Femur (tissue), 1 donor: ENCODE measurements around the gene NDUFV2.
"Not testable (repeated sequence)": the region's sequence is repeated elsewhere in the genome, so short reads cannot be mapped to it uniquely, and the experiment has no call there.

Experiments
- DNase-seq: peaks from one replicate; pipeline ENCODE4 v3.0.0-alpha.2; 2017

NDUFV2 gene

GRCh38 chr18:9102508-9103375 is at the start of gene NDUFV2:
Gene NDUFV2 (plus strand): TSS chr18:9102699. CDS start chr18:9102744, 45 bp downstream.
- peak; percentile 98 for DNase-seq

GRCh38 chr18:9053814-9054213 is 48.7 kb upstream of the NDUFV2 start:
- no peak for DNase-seq

- no peak for DNase-seq
These were observed 47.3 kb upstream of the NDUFV2 start for GRCh38 chr18:9055185-9055584.

DNA sequence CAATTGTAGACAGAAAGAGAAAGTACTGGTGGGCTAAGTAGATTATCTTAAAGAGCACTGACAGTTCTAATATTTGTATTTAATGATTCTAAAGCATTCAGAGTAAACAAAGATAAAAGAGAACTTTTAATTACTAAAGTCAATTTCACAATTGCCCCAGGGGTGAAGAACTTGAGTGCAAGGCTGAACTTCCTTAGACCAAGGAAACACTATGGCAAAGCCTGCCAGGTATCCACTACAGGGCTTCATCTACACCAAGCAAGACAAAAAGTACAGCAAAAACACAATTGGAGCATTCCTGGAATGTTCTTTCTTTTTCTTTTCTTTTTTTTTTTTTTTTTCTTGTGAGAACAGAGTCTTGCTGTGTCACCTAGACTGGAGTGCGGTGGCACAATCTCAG is 46.9 kb upstream of the NDUFV2 start:
- DNase-seq, result no peak

DNA sequence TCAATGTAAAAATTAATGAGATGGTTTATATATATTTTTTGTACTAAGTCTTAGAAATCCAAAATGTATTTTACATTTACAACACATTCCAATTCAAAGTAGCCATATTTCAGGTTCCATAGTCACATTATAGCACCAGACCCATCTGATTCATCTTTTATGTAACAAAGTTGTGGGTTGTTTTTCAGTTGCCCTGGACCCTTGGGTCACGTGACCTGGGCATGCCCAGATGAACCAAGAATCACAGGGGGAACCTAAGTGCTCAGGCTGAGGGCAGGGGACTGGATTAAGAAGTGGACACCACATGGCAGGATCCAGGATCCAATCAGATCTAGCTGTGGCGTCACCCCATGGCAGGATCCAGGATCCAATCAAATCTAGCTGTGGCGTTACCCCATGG is 44.9 kb upstream of the NDUFV2 start:
- DNase-seq, result no peak

DNA sequence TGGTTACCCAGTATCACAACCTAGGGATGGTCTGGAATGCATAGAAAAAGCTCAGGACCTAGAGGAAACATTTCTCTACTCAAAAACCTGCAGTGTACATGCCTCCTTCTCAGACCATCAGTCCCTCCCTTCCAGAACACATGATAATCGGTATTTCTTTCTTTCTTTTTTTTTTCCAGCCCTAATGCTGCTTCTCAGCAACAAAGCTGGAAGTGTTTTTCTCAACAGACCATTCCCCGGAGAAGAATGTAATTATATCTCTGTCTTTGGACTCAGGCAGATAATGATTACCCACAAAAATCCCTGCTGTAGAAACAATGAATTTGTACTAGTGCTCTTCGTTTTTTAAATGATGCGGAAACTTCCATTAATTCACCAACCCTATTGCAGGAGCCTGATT is 44.1 kb upstream of the NDUFV2 start:
- DNase-seq, result no peak

- no peak for DNase-seq
These were observed 40.1 kb upstream of the NDUFV2 start for GRCh38 chr18:9062418-9062751.

DNA sequence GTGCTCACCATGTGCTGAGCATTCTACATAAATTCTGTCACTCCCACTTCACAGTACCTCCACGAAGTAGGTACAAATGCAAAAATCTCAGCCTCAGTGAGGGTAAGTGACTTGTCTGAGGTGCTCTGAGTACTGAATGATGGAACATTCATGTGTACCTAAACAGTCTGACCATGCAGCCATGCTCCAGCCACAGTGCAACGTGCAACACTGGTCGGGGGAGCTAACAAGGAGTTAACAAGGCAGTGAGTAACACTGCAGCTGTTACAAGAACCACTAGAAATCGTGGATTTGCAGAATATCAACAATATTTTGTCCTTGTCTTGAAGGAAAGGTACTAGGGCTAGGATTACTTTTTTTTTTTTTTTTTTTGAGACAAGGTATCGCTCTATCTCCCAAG is 36.6 kb upstream of the NDUFV2 start:
- DNase-seq, result no peak

DNA sequence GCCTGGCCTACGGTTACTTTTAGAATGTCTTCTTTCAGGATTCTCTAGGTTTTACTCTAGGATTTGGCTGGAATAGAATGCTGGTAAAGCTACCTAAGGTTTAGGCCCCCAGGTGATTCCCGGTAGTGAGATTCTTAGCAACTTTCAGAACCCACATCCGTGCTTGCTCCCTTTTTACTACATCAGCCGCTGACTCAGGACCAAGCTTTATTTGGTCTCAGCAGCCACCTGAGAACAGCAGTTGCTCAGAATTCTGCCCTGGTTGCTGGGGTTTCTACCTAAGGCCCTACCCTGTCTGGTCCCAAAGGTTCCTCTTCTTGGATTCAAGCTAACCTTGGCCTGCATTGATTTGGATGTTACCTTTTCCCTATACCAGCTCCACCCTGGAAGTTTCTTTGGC is 36.1 kb upstream of the NDUFV2 start:
- no peak for DNase-seq

GRCh38 chr18:9066817-9067306 is 35.6 kb upstream of the NDUFV2 start:
- DNase-seq, result no peak

GRCh38 chr18:9067823-9068222 is 34.7 kb upstream of the NDUFV2 start:
- no peak for DNase-seq

- no peak for DNase-seq
These were observed 34.2 kb upstream of the NDUFV2 start for GRCh38 chr18:9068346-9068745.

DNA sequence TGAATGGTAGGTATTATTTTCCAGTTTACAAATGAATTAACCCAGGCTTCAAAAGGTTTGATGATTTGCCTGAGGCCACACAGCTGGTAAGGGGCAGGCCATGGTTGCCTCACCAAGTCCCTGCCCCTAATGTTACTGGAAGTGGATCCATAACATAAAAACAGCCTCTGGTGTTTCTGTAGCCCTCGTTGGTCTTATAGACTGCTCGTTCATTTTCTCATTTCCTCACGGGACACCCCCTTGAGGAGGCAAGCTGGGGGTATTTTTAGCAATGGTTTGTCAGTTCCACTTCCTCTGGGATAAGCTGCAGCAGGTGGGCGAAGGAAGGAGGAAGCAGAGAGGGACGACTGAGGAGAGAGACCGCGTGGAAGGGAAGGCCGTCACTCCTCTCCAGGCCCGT is 32.9 kb upstream of the NDUFV2 start:
- peak; percentile 34 for DNase-seq

- DNase-seq, result no peak
These were observed 32.3 kb upstream of the NDUFV2 start for GRCh38 chr18:9070212-9070611.

DNA sequence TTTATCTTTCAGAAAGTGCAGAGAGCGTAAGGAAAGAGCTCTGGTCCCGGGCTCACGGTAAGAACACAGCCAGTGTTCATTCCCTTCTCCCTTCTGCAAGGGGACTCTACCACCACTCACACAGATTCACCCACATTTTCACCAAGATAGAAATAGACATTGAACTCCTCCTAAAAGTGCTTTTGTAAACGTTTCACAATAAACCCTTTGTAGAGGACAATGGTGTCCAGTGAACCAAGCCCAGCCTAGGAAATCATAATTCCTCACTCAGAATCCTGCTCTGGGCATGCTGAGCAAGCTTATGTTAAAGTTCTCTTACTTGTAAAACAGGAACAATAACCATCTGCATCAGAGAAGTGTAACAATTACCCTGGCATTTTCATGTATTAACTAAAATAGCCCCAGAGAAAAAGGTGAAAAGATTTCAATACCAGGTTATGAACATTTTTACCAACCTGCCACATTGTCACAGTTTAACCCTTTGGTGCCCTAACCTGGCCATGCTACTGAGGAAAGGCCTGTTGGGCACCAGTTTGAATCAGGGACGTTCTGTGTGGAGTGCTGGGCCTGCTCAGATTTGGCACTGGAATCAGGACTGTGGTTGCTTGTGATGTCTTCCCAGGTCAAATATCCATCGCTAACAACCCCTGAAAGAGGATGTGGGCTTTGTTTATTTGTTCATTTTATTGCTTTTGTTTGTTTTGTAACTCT is 22.5 kb upstream of the NDUFV2 start:
- DNase-seq, result no peak

- DNase-seq, result no peak
These were observed 20.6 kb upstream of the NDUFV2 start for GRCh38 chr18:9081940-9082339.

DNA sequence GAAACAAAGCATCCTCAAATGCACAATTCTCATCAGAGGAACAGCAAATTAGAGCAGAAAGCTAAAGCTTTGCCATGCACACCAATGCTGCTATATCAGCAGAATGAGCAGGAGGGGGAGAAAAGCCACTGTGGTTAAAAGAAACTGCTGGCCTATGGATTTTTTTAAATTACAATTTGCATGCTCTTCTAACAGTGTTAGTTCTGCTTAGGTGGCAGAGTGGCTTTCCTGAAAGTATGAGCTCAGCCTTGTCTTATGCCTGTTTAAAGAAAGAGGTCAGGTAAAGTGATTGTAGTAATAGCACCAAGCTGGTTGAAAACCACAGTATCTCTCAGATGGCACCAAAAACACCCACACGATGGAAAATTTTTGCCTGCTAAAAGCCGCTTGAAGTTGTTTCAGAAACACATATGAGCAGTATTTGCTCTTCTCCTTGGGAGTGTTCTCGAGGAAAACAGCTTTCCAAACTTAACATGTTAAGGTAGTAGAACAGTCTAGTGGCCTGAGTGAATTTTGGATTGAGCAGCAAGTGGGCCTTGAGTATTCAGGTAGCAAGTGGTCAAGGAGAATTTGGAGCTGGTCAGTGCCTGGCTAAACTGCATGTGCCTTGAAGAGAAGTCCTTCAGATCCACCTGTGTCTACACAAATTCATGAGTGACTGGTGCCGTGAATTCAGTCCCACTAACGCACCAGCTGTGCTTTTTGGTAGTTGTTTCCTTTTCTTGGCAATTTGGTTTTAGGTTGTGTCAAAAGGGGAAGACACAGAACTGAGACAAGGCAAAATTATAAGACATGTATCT is 19.6 kb upstream of the NDUFV2 start:
- no peak for DNase-seq

DNA sequence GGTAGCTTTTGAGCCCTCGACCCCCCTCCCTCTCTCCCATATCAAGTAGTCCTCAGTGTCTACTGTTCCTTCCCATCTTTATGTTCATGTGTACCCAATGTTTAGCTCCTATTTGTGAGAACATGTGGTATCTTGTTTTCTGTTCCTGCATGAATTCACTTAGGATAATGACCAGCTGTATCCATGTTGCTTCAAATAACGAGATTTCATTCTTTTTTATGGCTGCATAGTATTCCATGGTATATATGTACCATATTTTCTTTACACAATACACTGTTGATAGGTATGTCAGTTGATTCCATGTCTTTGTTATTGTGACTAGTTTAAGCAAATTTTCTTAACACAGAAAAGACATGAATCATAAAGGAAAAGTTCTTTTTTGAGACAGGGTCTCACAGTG is 16.5 kb upstream of the NDUFV2 start:
- no peak for DNase-seq

GRCh38 chr18:9086624-9087023 is 15.9 kb upstream of the NDUFV2 start:
- DNase-seq, result no peak

GRCh38 chr18:9087144-9087543 is 15.4 kb upstream of the NDUFV2 start:
- no peak for DNase-seq

DNA sequence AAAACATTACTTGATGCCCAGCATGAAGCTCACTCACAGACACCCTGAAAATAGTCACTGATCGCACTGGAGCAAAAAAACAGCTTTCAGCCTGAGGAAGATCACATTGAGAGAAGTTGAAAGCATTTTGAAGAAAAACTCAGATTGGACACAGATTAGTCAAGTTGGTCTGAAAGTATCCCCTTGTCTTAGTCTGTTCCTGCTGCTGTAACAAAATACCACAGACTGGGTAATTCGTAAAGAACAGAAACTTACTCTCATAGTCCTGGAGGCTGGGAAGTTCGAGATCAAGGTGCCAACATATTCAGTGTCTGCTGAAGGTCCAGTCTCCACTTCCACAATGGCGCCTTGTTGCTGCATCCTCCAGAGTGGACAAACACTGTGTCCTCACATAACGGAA is 14.2 kb upstream of the NDUFV2 start:
- DNase-seq, result no peak

- not testable (repeated sequence) for DNase-seq
These were observed 13.8 kb upstream of the NDUFV2 start for GRCh38 chr18:9088727-9089126.

GRCh38 chr18:9090578-9090977 is 11.9 kb upstream of the NDUFV2 start:
- no peak for DNase-seq
